ENCODE measurements around the gene B4GALT7. TPM values are rescaled to one million over a fixed set of nuclear protein-coding genes. Genes with fewer than 3 reads are reported as not detected.

B4GALT7 gene
- polyA plus RNA-seq, 4 donors: 10.5 to 29.0 (median 22.2) TPM

GRCh38 chr5:177595991-177596774, 3.7 kb upstream of the B4GALT7 start:
- Histone ChIP-seq H3K4me1 (ENCODE audit: control insufficient read depth in 3 of 3, insufficient read depth in 2 of 3, low read depth in 1 of 3, low read length in 2 of 3) (peaks cover 0 to 14% (median 4%) of the 10 kb centered on the region in 3 donors), H3K27me3 (ENCODE audit: control insufficient read depth in 3 of 3, insufficient read depth in 3 of 3, low read length in 3 of 3) (no peaks in the 10 kb centered on the region), H3K36me3 (ENCODE audit: control insufficient read depth in 3 of 3, insufficient read depth in 2 of 3, low read depth in 1 of 3, low read length in 3 of 3) (peaks cover 6 to 38% (median 17%) of the 10 kb centered on the region in 3 donors), H3K4me3 (ENCODE audit: low read depth in 1 of 3, low read length in 3 of 3) (no peak overlapping the region), H3K27ac (ENCODE audit: low read depth in 1 of 3, low read length in 2 of 3) (no peak overlapping the region), H3K9me3 (ENCODE audit: control insufficient read depth in 2 of 2, insufficient read depth in 1 of 2, low read depth in 1 of 2, low read length in 1 of 2) (no peaks in the 10 kb centered on the region)
- 96 to 97% (median 97%) methylated on average over 2 of the region's 2 CpGs for WGBS, 3 donors
- DNase-seq (no peak), FAIRE-seq (no peak)

GRCh38 chr5:177596775-177597238, 3.1 kb upstream of the B4GALT7 start:
- DNase-seq (no peak), FAIRE-seq (no peak)
- Histone ChIP-seq H3K4me1 (ENCODE audit: control insufficient read depth in 3 of 3, insufficient read depth in 2 of 3, low read depth in 1 of 3, low read length in 2 of 3) (peaks cover 0 to 15% (median 4%) of the 10 kb centered on the region in 3 donors), H3K36me3 (ENCODE audit: control insufficient read depth in 3 of 3, insufficient read depth in 2 of 3, low read depth in 1 of 3, low read length in 3 of 3) (peaks cover 6 to 38% (median 17%) of the 10 kb centered on the region in 3 donors), H3K27me3 (ENCODE audit: control insufficient read depth in 3 of 3, insufficient read depth in 3 of 3, low read length in 3 of 3) (no peaks in the 10 kb centered on the region), H3K9me3 (ENCODE audit: control insufficient read depth in 2 of 2, insufficient read depth in 1 of 2, low read depth in 1 of 2, low read length in 1 of 2) (no peaks in the 10 kb centered on the region), H3K4me3 (ENCODE audit: low read depth in 1 of 3, low read length in 3 of 3) (no peak overlapping the region), H3K27ac (ENCODE audit: low read depth in 1 of 3, low read length in 2 of 3) (no peak overlapping the region)
- WGBS, 3 donors: 95 to 100% (median 95%) methylated on average over 2 of the region's 2 CpGs

- H3K27ac ChIP-seq (ENCODE audit: low read depth in 1 of 3, low read length in 2 of 3): no peak overlapping the region
- H3K4me1 ChIP-seq (ENCODE audit: control insufficient read depth in 3 of 3, insufficient read depth in 2 of 3, low read depth in 1 of 3, low read length in 2 of 3): peaks cover 0 to 8% (median 0%) of the 10 kb centered on the region in 3 donors
- no peaks in the 10 kb centered on the region for H3K9me3 ChIP-seq (ENCODE audit: control insufficient read depth in 2 of 2, insufficient read depth in 1 of 2, low read depth in 1 of 2, low read length in 1 of 2)
- no peak for FAIRE-seq
- no peaks in the 10 kb centered on the region for H3K27me3 ChIP-seq (ENCODE audit: control insufficient read depth in 3 of 3, insufficient read depth in 3 of 3, low read length in 3 of 3)
- H3K36me3 ChIP-seq (ENCODE audit: control insufficient read depth in 3 of 3, insufficient read depth in 2 of 3, low read depth in 1 of 3, low read length in 3 of 3): peaks cover 6 to 41% (median 17%) of the 10 kb centered on the region in 3 donors
- DNase-seq: no peak
- 13 to 34% (median 19%) methylated on average over 5 of the region's 5 CpGs for WGBS, 3 donors
- H3K4me3 ChIP-seq (ENCODE audit: low read depth in 1 of 3, low read length in 3 of 3): no peak overlapping the region
Measured at GRCh38 chr5:177598477-177598876, 1.5 kb upstream of the B4GALT7 start.

GRCh38 chr5:177600508-177601018, 631 bp downstream of the B4GALT7 start:
- Histone ChIP-seq H3K36me3 (ENCODE audit: control insufficient read depth in 3 of 3, insufficient read depth in 2 of 3, low read depth in 1 of 3, low read length in 3 of 3) (peaks cover 3 to 33% (median 8%) of the 10 kb centered on the region in 3 donors), H3K4me1 (ENCODE audit: control insufficient read depth in 3 of 3, insufficient read depth in 2 of 3, low read depth in 1 of 3, low read length in 2 of 3) (peaks cover 0 to 8% (median 0%) of the 10 kb centered on the region in 3 donors), H3K4me3 (ENCODE audit: low read depth in 1 of 3, low read length in 3 of 3) (peak overlapping the region; percentile 57 to 79 (median 68)), H3K27me3 (ENCODE audit: control insufficient read depth in 3 of 3, insufficient read depth in 3 of 3, low read length in 3 of 3) (no peaks in the 10 kb centered on the region), H3K9me3 (ENCODE audit: control insufficient read depth in 2 of 2, insufficient read depth in 1 of 2, low read depth in 1 of 2, low read length in 1 of 2) (no peaks in the 10 kb centered on the region), H3K27ac (ENCODE audit: low read depth in 1 of 3, low read length in 2 of 3) (peak overlapping the region; percentile 47 to 87 (median 75))
- FAIRE-seq (no peak), DNase-seq (no peak)
- WGBS, 3 donors: 3 to 4% (median 4%) methylated on average over 16 of the region's 16 CpGs

- H3K9me3 ChIP-seq (ENCODE audit: control insufficient read depth in 2 of 2, insufficient read depth in 1 of 2, low read depth in 1 of 2, low read length in 1 of 2): no peaks in the 10 kb centered on the region
- peak overlapping the region in 1 of 3 donors; percentile 57 for H3K4me3 ChIP-seq (ENCODE audit: low read depth in 1 of 3, low read length in 3 of 3)
- H3K27ac ChIP-seq (ENCODE audit: low read depth in 1 of 3, low read length in 2 of 3): no peak overlapping the region
- peaks cover 0 to 8% (median 0%) of the 10 kb centered on the region in 3 donors for H3K4me1 ChIP-seq (ENCODE audit: control insufficient read depth in 3 of 3, insufficient read depth in 2 of 3, low read depth in 1 of 3, low read length in 2 of 3)
- no peak for FAIRE-seq
- H3K36me3 ChIP-seq (ENCODE audit: control insufficient read depth in 3 of 3, insufficient read depth in 2 of 3, low read depth in 1 of 3, low read length in 3 of 3): peaks cover 3 to 33% (median 4%) of the 10 kb centered on the region in 3 donors
- 91 to 94% (median 93%) methylated on average over 11 of the region's 11 CpGs for WGBS, 3 donors
- no peak for DNase-seq
- H3K27me3 ChIP-seq (ENCODE audit: control insufficient read depth in 3 of 3, insufficient read depth in 3 of 3, low read length in 3 of 3): no peaks in the 10 kb centered on the region
Measured at GRCh38 chr5:177601126-177601525, 1.2 kb downstream of the B4GALT7 start.

GRCh38 chr5:177601577-177602457, 1.9 kb downstream of the B4GALT7 start:
- H3K4me3 ChIP-seq (ENCODE audit: low read depth in 1 of 3, low read length in 3 of 3): no peak overlapping the region
- peaks cover 0 to 32% (median 0%) of the 10 kb centered on the region in 3 donors for H3K36me3 ChIP-seq (ENCODE audit: control insufficient read depth in 3 of 3, insufficient read depth in 2 of 3, low read depth in 1 of 3, low read length in 3 of 3)
- peaks cover 0 to 8% (median 0%) of the 10 kb centered on the region in 3 donors for H3K4me1 ChIP-seq (ENCODE audit: control insufficient read depth in 3 of 3, insufficient read depth in 2 of 3, low read depth in 1 of 3, low read length in 2 of 3)
- no peaks in the 10 kb centered on the region for H3K9me3 ChIP-seq (ENCODE audit: control insufficient read depth in 2 of 2, insufficient read depth in 1 of 2, low read depth in 1 of 2, low read length in 1 of 2)
- no peak for FAIRE-seq
- no peaks in the 10 kb centered on the region for H3K27me3 ChIP-seq (ENCODE audit: control insufficient read depth in 3 of 3, insufficient read depth in 3 of 3, low read length in 3 of 3)
- H3K27ac ChIP-seq (ENCODE audit: low read depth in 1 of 3, low read length in 2 of 3): no peak overlapping the region
- 89 to 90% (median 90%) methylated on average over 13 of the region's 13 CpGs for WGBS, 3 donors
- no peak for DNase-seq

- Histone ChIP-seq H3K4me1 (ENCODE audit: control insufficient read depth in 3 of 3, insufficient read depth in 2 of 3, low read depth in 1 of 3, low read length in 2 of 3) (peaks cover 0 to 12% (median 0%) of the 10 kb centered on the region in 3 donors), H3K27me3 (ENCODE audit: control insufficient read depth in 3 of 3, insufficient read depth in 3 of 3, low read length in 3 of 3) (no peaks in the 10 kb centered on the region), H3K4me3 (ENCODE audit: low read depth in 1 of 3, low read length in 3 of 3) (no peak overlapping the region), H3K9me3 (ENCODE audit: control insufficient read depth in 2 of 2, insufficient read depth in 1 of 2, low read depth in 1 of 2, low read length in 1 of 2) (no peaks in the 10 kb centered on the region), H3K36me3 (ENCODE audit: control insufficient read depth in 3 of 3, insufficient read depth in 2 of 3, low read depth in 1 of 3, low read length in 3 of 3) (peaks cover 0 to 31% (median 0%) of the 10 kb centered on the region in 3 donors), H3K27ac (ENCODE audit: low read depth in 1 of 3, low read length in 2 of 3) (no peak overlapping the region)
- FAIRE-seq: no peak
- DNase-seq: no peak
- 88 to 94% (median 90%) methylated on average over 4 of the region's 4 CpGs for WGBS, 3 donors
Measured at GRCh38 chr5:177602458-177602830, 2.5 kb downstream of the B4GALT7 start.

- WGBS, 3 donors: 41 to 78% (median 57%) methylated on average over 8 of the region's 8 CpGs
- Histone ChIP-seq H3K9me3 (ENCODE audit: control insufficient read depth in 2 of 2, insufficient read depth in 1 of 2, low read depth in 1 of 2, low read length in 1 of 2) (no peaks in the 10 kb centered on the region), H3K27ac (ENCODE audit: low read depth in 1 of 3, low read length in 2 of 3) (no peak overlapping the region), H3K4me3 (ENCODE audit: low read depth in 1 of 3, low read length in 3 of 3) (no peak overlapping the region), H3K4me1 (ENCODE audit: control insufficient read depth in 3 of 3, insufficient read depth in 2 of 3, low read depth in 1 of 3, low read length in 2 of 3) (peaks cover 0 to 12% (median 0%) of the 10 kb centered on the region in 3 donors), H3K36me3 (ENCODE audit: control insufficient read depth in 3 of 3, insufficient read depth in 2 of 3, low read depth in 1 of 3, low read length in 3 of 3) (peaks cover 0 to 39% (median 0%) of the 10 kb centered on the region in 3 donors), H3K27me3 (ENCODE audit: control insufficient read depth in 3 of 3, insufficient read depth in 3 of 3, low read length in 3 of 3) (no peaks in the 10 kb centered on the region)
- FAIRE-seq (no peak), DNase-seq (no peak)
Measured at GRCh38 chr5:177603631-177604030, 3.7 kb downstream of the B4GALT7 start.

All from small intestine (tissue), 7 donors.